C4-2B (cell line): Measurements from ENCODE around the gene PIK3R4.

Experiments
- H3K27ac ChIP-seq: fragments of 450-650 bp; 2 replicates; pipeline ENCODE4 v1.5.1; 2017
- CTCF ChIP-seq: fragments of 450-650 bp; conservative IDR thresholded peaks from 2 replicates; pipeline ENCODE4 v1.5.1; 2017; ENCODE audit warnings: mild to moderate bottlenecking
- ZFX ChIP-seq: fragments of 450-650 bp; IDR thresholded peaks from 2 replicates; pipeline ENCODE4 v1.6.1; 2017

Gene PIK3R4

GRCh38 chr3:130640027-130640426 is 106.6 kb downstream of the PIK3R4 start:
- no peak overlapping the region for H3K27ac ChIP-seq
- no peak for TF ChIP-seq ZFX
- no peak for TF ChIP-seq CTCF

GRCh38 chr3:130636480-130637234 is 110.0 kb downstream of the PIK3R4 start:
- TF ChIP-seq CTCF (no peak), ZFX (no peak)
- no peak overlapping the region for H3K27ac ChIP-seq

GRCh38 chr3:130635978-130636377 is 110.7 kb downstream of the PIK3R4 start:
- H3K27ac ChIP-seq, result no peak overlapping the region
- TF ChIP-seq ZFX (no peak), CTCF (no peak)

GRCh38 chr3:130635285-130635684 is 111.3 kb downstream of the PIK3R4 start:
- H3K27ac ChIP-seq, result no peak overlapping the region
- TF ChIP-seq CTCF (no peak), ZFX (no peak)
